Measurements from ENCODE around the gene CIAPIN1. TPM values are rescaled to one million over a fixed set of nuclear protein-coding genes. Genes with fewer than 3 reads are reported as not detected.

The CIAPIN1 gene
- total RNA-seq, 2 donors from 2014 or later = 54.9 to 67.4 TPM

- Histone ChIP-seq H3K36me3 (peaks cover 9% of the 10 kb centered on the region), H3K9ac (ENCODE audit: low read depth in 2 of 2, low read length in 2 of 2) (peak overlapping the region in 1 of 2 donors; percentile 41), H3K27ac (peak overlapping the region; percentile 62)
Observed at GRCh38 chr16:57471852-57472664, 24.9 kb upstream of the CIAPIN1 start.

DNA sequence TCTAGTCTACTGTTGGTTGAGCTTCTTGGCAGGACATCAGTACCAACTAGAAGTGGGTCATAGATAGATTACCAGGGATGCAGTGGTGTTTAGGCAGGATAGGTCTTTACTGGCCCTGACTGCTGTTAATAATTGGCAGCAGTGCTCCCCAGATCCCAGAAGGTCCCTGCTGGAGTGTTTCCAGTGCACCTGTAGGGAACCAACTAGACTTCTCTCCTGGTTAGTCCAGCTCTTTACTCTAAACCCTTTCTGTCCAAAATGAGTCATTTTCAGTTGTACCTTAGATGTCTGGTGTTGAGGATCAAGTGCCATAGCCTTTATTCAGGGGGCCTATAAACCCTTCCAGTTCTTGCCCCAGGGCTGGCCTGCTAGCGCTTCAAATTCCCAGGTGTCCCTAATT lies 24.0 kb upstream of the CIAPIN1 start:
- Histone ChIP-seq H3K27me3 (no peaks in the 10 kb centered on the region), H3K9ac (ENCODE audit: low read depth in 2 of 2, low read length in 2 of 2) (peak overlapping the region in 1 of 2 donors; percentile 14), H3K9me3 (no peaks in the 10 kb centered on the region), H3K36me3 (peaks cover 15% of the 10 kb centered on the region), H3K4me1 (peaks cover 11% of the 10 kb centered on the region), H3K4me3 (no peak overlapping the region), H3K27ac (peak overlapping the region; percentile 62)
- intact Hi-C loops (cut with DNase I) = no loop called here
- TF ChIP-seq CTCF (IDR thresholded peaks at IDR 0.05) = no peak
- DNase-seq = no peak

More at GRCh38 chr16:57471852-57472664, 24.9 kb upstream of the CIAPIN1 start:
- DNase-seq = peak; percentile 71
- Histone ChIP-seq H3K4me1 (peaks cover 16% of the 10 kb centered on the region), H3K4me3 (no peak overlapping the region), H3K9me3 (no peaks in the 10 kb centered on the region), H3K27me3 (no peaks in the 10 kb centered on the region)
- TF ChIP-seq CTCF (IDR thresholded peaks at IDR 0.05) = no peak
- intact Hi-C loops (cut with DNase I) = no loop called here

DNA sequence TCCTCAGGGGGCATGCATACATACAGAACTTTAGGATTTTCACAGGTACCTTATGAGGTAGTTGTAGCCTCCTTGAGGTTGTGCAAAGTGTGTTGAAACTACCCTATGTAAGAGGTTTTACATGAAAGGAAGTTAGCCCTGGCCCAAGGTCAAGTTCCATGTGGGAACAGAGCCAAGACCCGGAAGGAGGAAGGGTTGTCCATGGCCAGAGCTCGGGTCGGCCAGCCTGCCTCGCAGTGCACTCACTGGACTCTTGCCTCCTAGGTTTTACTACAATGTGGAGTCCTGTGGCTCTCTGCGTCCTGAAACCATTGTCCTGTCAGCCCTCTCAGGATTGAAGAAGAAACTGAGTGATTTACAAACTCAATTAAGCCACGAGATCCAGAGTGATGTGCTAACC lies 23.5 kb upstream of the CIAPIN1 start:
- peak; percentile 81 for DNase-seq
- TF ChIP-seq CTCF (IDR thresholded peaks at IDR 0.05) = no peak
- Histone ChIP-seq H3K36me3 (peaks cover 17% of the 10 kb centered on the region), H3K27ac (peak overlapping the region; percentile 62), H3K9me3 (no peaks in the 10 kb centered on the region), H3K4me3 (no peak overlapping the region), H3K4me1 (peaks cover 11% of the 10 kb centered on the region), H3K9ac (ENCODE audit: low read depth in 2 of 2, low read length in 2 of 2) (peak overlapping the region in 1 of 2 donors; percentile 14), H3K27me3 (no peaks in the 10 kb centered on the region)
- intact Hi-C loops (cut with DNase I) = no loop called here

GRCh38 chr16:57469917-57470470 lies 22.8 kb upstream of the CIAPIN1 start:
- DNase-seq = no peak
- H3K9me3 ChIP-seq = no peaks in the 10 kb centered on the region
- peaks cover 11% of the 10 kb centered on the region for H3K4me1 ChIP-seq
- H3K27me3 ChIP-seq = no peaks in the 10 kb centered on the region
- no peak for TF ChIP-seq CTCF (IDR thresholded peaks at IDR 0.05)
- peak overlapping the region; percentile 62 for H3K27ac ChIP-seq
- H3K36me3 ChIP-seq = peaks cover 17% of the 10 kb centered on the region
- no peak overlapping the region for H3K4me3 ChIP-seq
- intact Hi-C loops (cut with DNase I) = loop anchor here (5.0 kb wide), 1 partner anchor 47 kb away; no protein-coding TSS in a partner anchor
- no peak overlapping the region for H3K9ac ChIP-seq (ENCODE audit: low read depth in 2 of 2, low read length in 2 of 2)

GRCh38 chr16:57469046-57469445 lies 21.9 kb upstream of the CIAPIN1 start:
- Histone ChIP-seq H3K27me3 (no peaks in the 10 kb centered on the region), H3K4me1 (peaks cover 11% of the 10 kb centered on the region), H3K36me3 (peaks cover 17% of the 10 kb centered on the region), H3K9ac (ENCODE audit: low read depth in 2 of 2, low read length in 2 of 2) (no peak overlapping the region), H3K4me3 (no peak overlapping the region), H3K27ac (no peak overlapping the region), H3K9me3 (no peaks in the 10 kb centered on the region)
- no peak for TF ChIP-seq CTCF (IDR thresholded peaks at IDR 0.05)
- intact Hi-C loops (cut with DNase I) = loop anchor here (5.0 kb wide), 1 partner anchor 48 kb away; no protein-coding TSS in a partner anchor
- no peak for DNase-seq

Data from colonic mucosa (tissue), 4 donors.